ENCODE data around the gene PSME3IP1.

Gene PSME3IP1

DNA sequence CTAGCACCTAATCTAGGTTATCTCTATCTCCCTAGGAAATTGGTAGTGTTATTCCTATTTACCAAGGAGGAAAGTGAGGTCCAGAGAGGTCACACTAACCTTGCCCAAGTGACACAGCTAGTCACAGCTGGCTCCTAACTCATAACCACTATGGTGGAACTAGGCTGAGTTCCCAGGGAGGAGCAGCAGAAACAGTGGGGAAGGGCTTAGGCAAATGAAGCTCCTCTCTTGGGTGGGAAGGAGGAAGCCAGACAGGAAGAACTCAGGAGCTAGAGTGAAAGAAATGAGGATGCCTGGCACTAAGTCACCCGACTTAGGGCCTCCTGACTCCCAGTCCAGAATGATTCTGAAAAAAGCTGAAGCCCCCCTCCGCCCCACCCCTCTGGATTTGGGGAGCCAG, 34.5 kb downstream of the PSME3IP1 start:
- Histone ChIP-seq H3K4me3 (ENCODE audit: low read length) (no peak overlapping the region), H3K36me3 (ENCODE audit: control insufficient read depth, low read length) (peaks cover 41% of the 10 kb centered on the region)
- TF ChIP-seq, protein P1, sequence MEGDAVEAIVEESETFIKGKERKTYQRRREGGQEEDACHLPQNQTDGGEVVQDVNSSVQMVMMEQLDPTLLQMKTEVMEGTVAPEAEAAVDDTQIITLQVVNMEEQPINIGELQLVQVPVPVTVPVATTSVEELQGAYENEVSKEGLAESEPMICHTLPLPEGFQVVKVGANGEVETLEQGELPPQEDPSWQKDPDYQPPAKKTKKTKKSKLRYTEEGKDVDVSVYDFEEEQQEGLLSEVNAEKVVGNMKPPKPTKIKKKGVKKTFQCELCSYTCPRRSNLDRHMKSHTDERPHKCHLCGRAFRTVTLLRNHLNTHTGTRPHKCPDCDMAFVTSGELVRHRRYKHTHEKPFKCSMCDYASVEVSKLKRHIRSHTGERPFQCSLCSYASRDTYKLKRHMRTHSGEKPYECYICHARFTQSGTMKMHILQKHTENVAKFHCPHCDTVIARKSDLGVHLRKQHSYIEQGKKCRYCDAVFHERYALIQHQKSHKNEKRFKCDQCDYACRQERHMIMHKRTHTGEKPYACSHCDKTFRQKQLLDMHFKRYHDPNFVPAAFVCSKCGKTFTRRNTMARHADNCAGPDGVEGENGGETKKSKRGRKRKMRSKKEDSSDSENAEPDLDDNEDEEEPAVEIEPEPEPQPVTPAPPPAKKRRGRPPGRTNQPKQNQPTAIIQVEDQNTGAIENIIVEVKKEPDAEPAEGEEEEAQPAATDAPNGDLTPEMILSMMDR (IDR thresholded peaks at IDR 0.05; ENCODE audit: low read depth, low read length, poor library complexity, severe bottlenecking), result no peak
- no peak for TF ChIP-seq EZH2phosphoT487 (IDR thresholded peaks at IDR 0.05; ENCODE audit: borderline replicate concordance, low read length)

GRCh38 chr16:57150682-57151330, 35.0 kb downstream of the PSME3IP1 start:
- Histone ChIP-seq H3K79me2 (ENCODE audit: control insufficient read depth, low read length) (no peaks in the 10 kb centered on the region), H3K4me2 (ENCODE audit: low read length) (no peak overlapping the region), H3K4me3 (ENCODE audit: low read length) (no peak overlapping the region), H3K9me3 (ENCODE audit: control insufficient read depth, insufficient read depth, low read length) (no peaks in the 10 kb centered on the region), H3K4me1 (ENCODE audit: control insufficient read depth, low read length) (peaks cover 20% of the 10 kb centered on the region), H3K27me3 (ENCODE audit: control insufficient read depth, low read length) (no peaks in the 10 kb centered on the region), H4K20me1 (ENCODE audit: control insufficient read depth, insufficient read depth, low read depth, low read length) (no peaks in the 10 kb centered on the region), H3F3A (ENCODE audit: control insufficient read depth, insufficient read depth) (peaks cover 3% of the 10 kb centered on the region; the same call in 1 of the 2 replicates), H3K9me2 (replicated peaks; ENCODE audit: control insufficient read depth, low read length) (no peaks in the 10 kb centered on the region), H3K36me3 (ENCODE audit: control insufficient read depth, low read length) (peaks cover 36% of the 10 kb centered on the region), H3K27ac (ENCODE audit: low read depth, low read length) (no peak overlapping the region)
- TF ChIP-seq, protein P1 (IDR thresholded peaks at IDR 0.05; ENCODE audit: low read depth, low read length, poor library complexity, severe bottlenecking), result no peak
- no peak for TF ChIP-seq EZH2phosphoT487 (IDR thresholded peaks at IDR 0.05; ENCODE audit: borderline replicate concordance, low read length)

More for the DNA sequence above, 34.5 kb downstream of the PSME3IP1 start:
- peaks cover 3% of the 10 kb centered on the region; the same call in 1 of the 2 replicates for H3F3A ChIP-seq (ENCODE audit: control insufficient read depth, insufficient read depth)
- H3K27me3 ChIP-seq (ENCODE audit: control insufficient read depth, low read length), result no peaks in the 10 kb centered on the region
- H3K9me3 ChIP-seq (ENCODE audit: control insufficient read depth, insufficient read depth, low read length), result no peaks in the 10 kb centered on the region
- H3K79me2 ChIP-seq (ENCODE audit: control insufficient read depth, low read length), result no peaks in the 10 kb centered on the region
- no peak overlapping the region for H3K27ac ChIP-seq (ENCODE audit: low read depth, low read length)
- no peak overlapping the region for H3K4me2 ChIP-seq (ENCODE audit: low read length)
- H3K9me2 ChIP-seq (replicated peaks; ENCODE audit: control insufficient read depth, low read length), result no peaks in the 10 kb centered on the region
- no peaks in the 10 kb centered on the region for H4K20me1 ChIP-seq (ENCODE audit: control insufficient read depth, insufficient read depth, low read depth, low read length)
- peaks cover 20% of the 10 kb centered on the region for H3K4me1 ChIP-seq (ENCODE audit: control insufficient read depth, low read length)

GRCh38 chr16:57149391-57149790, 36.4 kb downstream of the PSME3IP1 start:
- H3K4me2 ChIP-seq (ENCODE audit: low read length), result no peak overlapping the region
- no peaks in the 10 kb centered on the region for H3K9me2 ChIP-seq (replicated peaks; ENCODE audit: control insufficient read depth, low read length)
- H3K27ac ChIP-seq (ENCODE audit: low read depth, low read length), result no peak overlapping the region
- peaks cover 20% of the 10 kb centered on the region for H3K4me1 ChIP-seq (ENCODE audit: control insufficient read depth, low read length)
- H3K36me3 ChIP-seq (ENCODE audit: control insufficient read depth, low read length), result peaks cover 24% of the 10 kb centered on the region
- H3F3A ChIP-seq (ENCODE audit: control insufficient read depth, insufficient read depth), result peaks cover 3% of the 10 kb centered on the region; the same call in 1 of the 2 replicates
- H3K27me3 ChIP-seq (ENCODE audit: control insufficient read depth, low read length), result no peaks in the 10 kb centered on the region
- H3K4me3 ChIP-seq (ENCODE audit: low read length), result no peak overlapping the region
- TF ChIP-seq, protein P1 (IDR thresholded peaks at IDR 0.05; ENCODE audit: low read depth, low read length, poor library complexity, severe bottlenecking), result no peak
- H4K20me1 ChIP-seq (ENCODE audit: control insufficient read depth, insufficient read depth, low read depth, low read length), result no peaks in the 10 kb centered on the region
- H3K79me2 ChIP-seq (ENCODE audit: control insufficient read depth, low read length), result no peaks in the 10 kb centered on the region
- no peaks in the 10 kb centered on the region for H3K9me3 ChIP-seq (ENCODE audit: control insufficient read depth, insufficient read depth, low read length)

Measured in DOHH2 (cell line).